Retinal pigment epithelial cell (primary cell): ENCODE measurements around the gene TCERG1L.

Experiments used
- DNase-seq: peaks from one replicate; pipeline ENCODE4 v3.0.0-alpha.2; 2010; ENCODE audit warnings: low read depth
- H3K4me3 ChIP-seq: 2 replicates; pipeline ENCODE4 v1.5.1; 2011; ENCODE audit warnings: mild to moderate bottlenecking, low read length, control low read depth, moderate library complexity
- TF ChIP-seq, protein P1 (sequence below): conservative IDR thresholded peaks from 2 replicates; pipeline ENCODE4 v1.5.1; 2011; ENCODE audit warnings: low read depth, low read length, control low read depth, inconsistent platforms

Gene TCERG1L

GRCh38 chr10:131119626-131120355 is 191.7 kb downstream of the TCERG1L start:
- no peak overlapping the region for H3K4me3 ChIP-seq
- TF ChIP-seq, protein P1, sequence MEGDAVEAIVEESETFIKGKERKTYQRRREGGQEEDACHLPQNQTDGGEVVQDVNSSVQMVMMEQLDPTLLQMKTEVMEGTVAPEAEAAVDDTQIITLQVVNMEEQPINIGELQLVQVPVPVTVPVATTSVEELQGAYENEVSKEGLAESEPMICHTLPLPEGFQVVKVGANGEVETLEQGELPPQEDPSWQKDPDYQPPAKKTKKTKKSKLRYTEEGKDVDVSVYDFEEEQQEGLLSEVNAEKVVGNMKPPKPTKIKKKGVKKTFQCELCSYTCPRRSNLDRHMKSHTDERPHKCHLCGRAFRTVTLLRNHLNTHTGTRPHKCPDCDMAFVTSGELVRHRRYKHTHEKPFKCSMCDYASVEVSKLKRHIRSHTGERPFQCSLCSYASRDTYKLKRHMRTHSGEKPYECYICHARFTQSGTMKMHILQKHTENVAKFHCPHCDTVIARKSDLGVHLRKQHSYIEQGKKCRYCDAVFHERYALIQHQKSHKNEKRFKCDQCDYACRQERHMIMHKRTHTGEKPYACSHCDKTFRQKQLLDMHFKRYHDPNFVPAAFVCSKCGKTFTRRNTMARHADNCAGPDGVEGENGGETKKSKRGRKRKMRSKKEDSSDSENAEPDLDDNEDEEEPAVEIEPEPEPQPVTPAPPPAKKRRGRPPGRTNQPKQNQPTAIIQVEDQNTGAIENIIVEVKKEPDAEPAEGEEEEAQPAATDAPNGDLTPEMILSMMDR = no peak
- DNase-seq = no peak

- no peak for DNase-seq
- no peak overlapping the region for H3K4me3 ChIP-seq
- TF ChIP-seq, protein P1 = no peak
Observed at GRCh38 chr10:131117416-131118212, 193.9 kb downstream of the TCERG1L start.

GRCh38 chr10:131116991-131117375 is 194.5 kb downstream of the TCERG1L start:
- no peak overlapping the region for H3K4me3 ChIP-seq
- TF ChIP-seq, protein P1 = no peak
- DNase-seq = no peak

DNA sequence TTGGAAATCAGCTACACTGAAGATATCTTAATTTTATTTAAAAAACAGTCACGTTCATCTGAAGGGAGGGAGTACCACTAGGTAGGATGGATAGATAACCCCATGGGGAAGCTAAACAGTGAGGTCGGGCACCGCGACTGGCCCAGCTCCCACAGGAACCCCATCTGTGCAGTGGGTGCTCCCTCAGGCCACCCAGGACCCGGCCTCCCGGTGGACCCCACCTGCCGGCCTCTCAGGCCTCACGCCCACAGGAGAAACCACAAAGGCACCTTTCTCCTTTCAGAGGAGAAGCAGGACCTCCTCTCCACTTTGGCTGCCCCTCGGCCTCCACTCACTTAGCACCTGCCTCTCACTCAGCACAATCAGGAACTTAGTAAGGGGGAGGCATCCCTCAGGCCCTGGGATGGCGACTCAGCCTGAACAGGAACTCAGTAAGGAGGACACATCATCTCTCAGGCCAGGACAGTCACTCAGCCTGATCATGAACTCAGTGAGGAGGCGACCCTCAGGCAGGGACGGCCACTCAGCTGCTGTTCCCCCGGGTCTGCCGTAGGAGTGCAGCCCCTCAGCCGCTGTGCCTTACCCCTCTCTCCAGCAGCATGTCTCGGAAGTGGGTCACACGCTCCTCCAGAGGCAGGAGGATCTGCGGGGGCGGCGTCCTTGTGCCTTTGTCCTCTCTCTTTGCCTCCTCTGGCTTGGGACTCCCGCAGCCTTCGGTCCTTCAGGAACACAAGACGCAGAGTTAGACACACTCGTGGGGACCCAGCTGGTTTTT is 195.1 kb downstream of the TCERG1L start:
- no peak overlapping the region for H3K4me3 ChIP-seq
- DNase-seq = no peak
- TF ChIP-seq, protein P1 = no peak

DNA sequence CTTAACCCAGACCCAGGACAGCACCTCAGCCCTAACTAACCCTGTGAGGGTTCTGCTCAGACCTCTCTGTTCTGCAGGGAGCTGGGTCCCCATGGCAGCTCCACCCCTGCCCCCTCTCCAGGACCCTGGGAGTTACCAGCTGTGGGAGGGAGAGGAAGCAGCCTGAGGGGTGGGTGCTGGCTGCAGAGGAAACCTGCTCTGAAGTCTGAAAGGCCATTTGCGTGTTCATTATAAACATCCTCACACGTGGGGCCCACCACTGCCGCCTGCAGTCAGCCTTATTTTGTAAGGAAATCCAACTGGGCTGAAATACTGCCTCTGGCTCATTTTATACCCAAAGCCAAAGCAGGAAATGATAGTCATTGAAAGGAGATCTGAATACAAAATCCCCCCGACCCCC is 195.7 kb downstream of the TCERG1L start:
- no peak for DNase-seq
- H3K4me3 ChIP-seq = no peak overlapping the region
- TF ChIP-seq, protein P1 = no peak

DNA sequence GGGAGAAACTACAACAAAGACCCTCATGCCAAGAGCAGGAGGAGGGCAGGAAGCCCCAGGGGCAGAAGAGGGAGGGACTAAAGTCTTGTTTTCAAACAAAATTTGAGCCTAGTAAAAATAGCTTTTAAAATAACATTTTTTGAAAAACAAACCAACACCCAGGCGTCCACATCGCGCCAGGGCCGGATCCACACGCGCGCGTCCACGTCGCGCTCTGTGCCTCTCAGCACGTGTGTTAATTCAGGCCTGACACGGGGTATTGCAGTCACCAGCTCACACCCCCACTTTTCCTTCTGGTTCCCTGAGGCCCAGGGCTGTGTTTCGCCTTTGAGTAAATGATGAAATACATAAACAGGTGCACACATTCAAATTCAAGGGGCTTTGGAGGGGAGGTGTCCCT is 196.2 kb downstream of the TCERG1L start:
- no peak overlapping the region for H3K4me3 ChIP-seq
- TF ChIP-seq, protein P1 = no peak
- DNase-seq = no peak
